Lower leg skin (tissue), 4 donors: ENCODE measurements around the gene B4GALT4. TPM values are rescaled to one million over a fixed set of nuclear protein-coding genes. Genes with fewer than 3 reads are reported as not detected.
"Not testable (repeated sequence)": the region's sequence is repeated elsewhere in the genome, so short reads cannot be mapped to it uniquely, and the experiment has no call there.

Experiments
- DNase-seq, 2 donors: peaks; one replicate each; pipeline ENCODE4 v3.0.0-alpha.2; 2019; ENCODE audit warnings: low spot score in 2 of 2
- H3K4me3 ChIP-seq: fragments of 200-600 bp; sonication (generic); 2 replicates; pipeline ENCODE4 v1.5.1; 2017; ENCODE audit warnings: mild to moderate bottlenecking, low read depth; ENCODE audit not compliant: poor library complexity, severe bottlenecking
- POLR2A ChIP-seq, 2 donors: fragments of 450-650 bp; IDR thresholded peaks; one replicate each; pipeline ENCODE4 v1.6.1; 2016 to 2017; ENCODE audit warnings: antibody characterized with exemption in 2 of 2, mild to moderate bottlenecking in 1 of 2, moderate library complexity in 1 of 2
- WGBS, 2 donors: methylation state at CpG; one replicate each; pipeline ENCODE4 v1.1.5; 2018; 5-methylcytosine and 5-hydroxymethylcytosine counted together
- intact Hi-C: fragments of 100-400 bp; cut with DNase I; formaldehyde crosslinking; loops from one replicate; pipeline ENCODE4 v1.15.0; 2023; ENCODE audit warnings: low total_unique reads
- total RNA-seq, 4 donors: library from RNA; depleted of rRNA; stranded (reverse); fragments of >200 nt; gene quantifications; one replicate each; pipeline ENCODE4 v1.1.0, GENCODE V29; 2016
- TF ChIP-seq, protein P1 (sequence below), 3 donors: fragments of 450-650 bp; IDR thresholded peaks; one replicate each; pipeline ENCODE4 v1.5.1; 2016; ENCODE audit warnings: antibody characterized with exemption in 3 of 3, mild to moderate bottlenecking in 3 of 3, moderate library complexity in 2 of 3

The B4GALT4 gene
- total RNA-seq, 4 donors from 2014 or later, result 23.1 to 44.4 (median 38.2) TPM

DNA sequence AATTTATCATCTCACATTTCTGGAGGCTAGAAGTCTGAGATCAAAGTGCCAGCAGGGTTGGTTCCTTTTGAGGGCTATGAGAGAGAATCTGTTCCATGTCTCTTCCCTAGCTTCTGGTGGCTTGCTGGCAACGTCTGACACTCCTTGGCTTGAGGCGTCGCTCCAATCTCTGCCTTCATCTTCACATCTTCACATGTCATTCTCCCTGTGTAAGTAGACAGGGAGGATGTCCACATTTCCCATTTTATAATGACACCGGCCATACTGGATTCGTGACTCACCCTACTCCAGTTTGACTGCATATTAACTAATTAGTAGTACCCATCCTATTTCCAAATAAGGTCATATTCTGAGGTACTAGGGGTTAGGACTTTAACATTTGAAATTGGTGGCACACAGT lies 36.0 kb upstream of the B4GALT4 start:
- no peak for DNase-seq
- 58 to 68% methylated on average over 5 of the region's 5 CpGs for WGBS, 2 donors
- TF ChIP-seq POLR2A (IDR thresholded peaks at IDR 0.05), result no peak
- TF ChIP-seq, protein P1, sequence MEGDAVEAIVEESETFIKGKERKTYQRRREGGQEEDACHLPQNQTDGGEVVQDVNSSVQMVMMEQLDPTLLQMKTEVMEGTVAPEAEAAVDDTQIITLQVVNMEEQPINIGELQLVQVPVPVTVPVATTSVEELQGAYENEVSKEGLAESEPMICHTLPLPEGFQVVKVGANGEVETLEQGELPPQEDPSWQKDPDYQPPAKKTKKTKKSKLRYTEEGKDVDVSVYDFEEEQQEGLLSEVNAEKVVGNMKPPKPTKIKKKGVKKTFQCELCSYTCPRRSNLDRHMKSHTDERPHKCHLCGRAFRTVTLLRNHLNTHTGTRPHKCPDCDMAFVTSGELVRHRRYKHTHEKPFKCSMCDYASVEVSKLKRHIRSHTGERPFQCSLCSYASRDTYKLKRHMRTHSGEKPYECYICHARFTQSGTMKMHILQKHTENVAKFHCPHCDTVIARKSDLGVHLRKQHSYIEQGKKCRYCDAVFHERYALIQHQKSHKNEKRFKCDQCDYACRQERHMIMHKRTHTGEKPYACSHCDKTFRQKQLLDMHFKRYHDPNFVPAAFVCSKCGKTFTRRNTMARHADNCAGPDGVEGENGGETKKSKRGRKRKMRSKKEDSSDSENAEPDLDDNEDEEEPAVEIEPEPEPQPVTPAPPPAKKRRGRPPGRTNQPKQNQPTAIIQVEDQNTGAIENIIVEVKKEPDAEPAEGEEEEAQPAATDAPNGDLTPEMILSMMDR (IDR thresholded peaks at IDR 0.05), result no peak
- H3K4me3 ChIP-seq, result no peak overlapping the region
- intact Hi-C loops, result no loop called here

DNA sequence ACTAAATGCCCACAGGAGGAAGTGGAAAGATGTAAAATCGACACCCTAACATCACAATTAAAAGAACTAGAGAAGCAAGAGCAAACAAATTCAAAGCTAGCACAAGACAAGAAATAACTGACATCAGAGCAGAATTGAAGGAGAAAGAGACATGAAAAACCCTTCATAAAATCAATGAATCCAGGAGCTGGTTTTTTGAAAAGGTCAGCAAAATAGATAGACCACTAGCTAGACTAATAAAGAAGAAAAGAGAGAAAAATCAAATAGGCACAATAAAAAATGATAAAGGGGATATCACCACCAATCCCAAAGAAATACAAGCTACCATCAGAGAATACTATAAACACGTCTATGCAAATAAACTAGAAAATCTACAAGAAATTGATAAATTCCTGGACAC lies 29.5 kb upstream of the B4GALT4 start:
- H3K4me3 ChIP-seq, DNase-seq, intact Hi-C loops: not testable (repeated sequence)
- WGBS, 2 donors, result 73 to 85% methylated on average over 2 of the region's 2 CpGs

DNA sequence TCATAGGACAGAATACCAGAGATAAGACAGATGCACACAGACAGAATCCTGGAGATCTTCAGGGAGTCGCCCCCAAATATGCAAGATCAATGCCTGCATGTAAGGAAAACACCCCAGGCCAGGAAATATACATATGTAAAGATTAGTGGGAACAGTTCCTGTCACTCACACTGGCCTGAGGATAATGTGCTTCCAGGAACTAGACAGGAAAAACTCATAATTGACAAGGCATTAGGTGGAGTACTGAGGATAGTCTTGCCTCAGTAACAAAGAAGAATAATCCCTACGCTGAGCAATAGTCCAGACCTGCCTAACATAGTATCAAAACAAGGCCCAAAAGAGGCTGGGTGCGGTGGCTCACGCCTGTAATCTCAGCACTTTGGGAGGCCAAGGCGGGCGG lies 20.4 kb upstream of the B4GALT4 start:
- TF ChIP-seq POLR2A (IDR thresholded peaks at IDR 0.05), result no peak
- TF ChIP-seq, protein P1 (IDR thresholded peaks at IDR 0.05), result no peak
- DNase-seq, result no peak
- intact Hi-C loops, result no loop called here
- no peak overlapping the region for H3K4me3 ChIP-seq
- 69 to 71% methylated on average over 6 of the region's 6 CpGs for WGBS, 2 donors

DNA sequence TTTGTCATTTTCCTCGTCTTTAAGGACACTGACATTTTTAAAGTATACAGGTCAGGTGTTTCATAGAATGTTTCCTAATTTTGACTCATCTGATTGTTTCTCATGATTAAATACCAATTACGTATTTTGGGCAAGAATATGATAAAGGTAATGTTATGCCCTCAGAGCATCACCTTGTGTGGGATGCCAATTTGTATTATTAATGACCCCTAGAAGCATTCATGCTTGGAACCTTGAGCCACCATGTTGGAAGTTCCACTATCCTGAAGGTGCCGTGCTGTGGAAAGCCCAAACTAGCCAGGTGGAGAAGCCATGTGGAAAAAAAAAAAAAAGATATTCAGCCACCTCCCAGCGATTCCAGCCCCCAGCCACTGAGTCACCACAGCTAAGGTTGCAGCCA lies 19.1 kb upstream of the B4GALT4 start:
- DNase-seq, result no peak
- H3K4me3 ChIP-seq, result no peak overlapping the region
- 71 to 72% methylated on average over 4 of the region's 4 CpGs for WGBS, 2 donors
- TF ChIP-seq, protein P1 (IDR thresholded peaks at IDR 0.05), result no peak
- no peak for TF ChIP-seq POLR2A (IDR thresholded peaks at IDR 0.05)
- intact Hi-C loops, result no loop called here

DNA sequence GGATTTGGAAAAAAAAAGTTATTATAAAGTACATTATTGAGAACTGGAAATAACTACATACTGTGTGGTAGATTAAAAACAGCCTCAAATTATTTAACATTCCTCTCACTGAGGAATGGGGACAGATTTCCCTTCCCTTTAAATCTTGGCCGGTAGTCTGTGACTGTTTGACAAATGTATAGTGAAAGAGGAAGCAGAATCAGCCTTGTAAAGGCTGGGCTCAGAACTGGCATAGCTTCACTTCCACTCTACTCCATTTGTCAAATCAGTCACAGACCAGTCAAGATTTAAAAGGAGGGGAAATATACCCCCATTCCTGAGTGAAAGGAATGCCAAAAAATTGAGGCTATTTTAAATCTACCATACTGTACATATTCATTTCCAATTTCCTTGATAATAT lies 18.2 kb upstream of the B4GALT4 start:
- no peak overlapping the region for H3K4me3 ChIP-seq
- 14 to 16% methylated on average over 1 of the region's 1 CpG for WGBS, 2 donors
- TF ChIP-seq, protein P1 (IDR thresholded peaks at IDR 0.05), result no peak
- TF ChIP-seq POLR2A (IDR thresholded peaks at IDR 0.05), result no peak
- intact Hi-C loops, result no loop called here
- DNase-seq, result no peak

- intact Hi-C loops, result no loop called here
- DNase-seq, result no peak
- no peak overlapping the region for H3K4me3 ChIP-seq
- 52 to 60% methylated on average over 8 of the region's 8 CpGs for WGBS, 2 donors
- no peak for TF ChIP-seq POLR2A (IDR thresholded peaks at IDR 0.05)
- TF ChIP-seq, protein P1 (IDR thresholded peaks at IDR 0.05), result no peak
Observed at GRCh38 chr3:119257654-119258410, 17.2 kb upstream of the B4GALT4 start.
